Stimulated activated CD8-positive, alpha-beta memory T cell treated with anti-CD3 and anti-CD28 coated beads, Interleukin-7, amount 100 ng/mL, for 4 hours (primary cell): Measurements from ENCODE around the gene IMPG2.

Experiments
- DNase-seq, 2 donors: peaks; one replicate each; pipeline ENCODE4 v3.0.0-alpha.2; 2020; ENCODE audit warnings: low read depth in 2 of 2

Gene IMPG2

GRCh38 chr3:101273608-101274007 lies 46.8 kb downstream of the IMPG2 start:
- DNase-seq = no peak

GRCh38 chr3:101273156-101273555 lies 47.2 kb downstream of the IMPG2 start:
- no peak for DNase-seq

- no peak for DNase-seq
Measured at GRCh38 chr3:101271728-101272127, 48.6 kb downstream of the IMPG2 start.

DNA sequence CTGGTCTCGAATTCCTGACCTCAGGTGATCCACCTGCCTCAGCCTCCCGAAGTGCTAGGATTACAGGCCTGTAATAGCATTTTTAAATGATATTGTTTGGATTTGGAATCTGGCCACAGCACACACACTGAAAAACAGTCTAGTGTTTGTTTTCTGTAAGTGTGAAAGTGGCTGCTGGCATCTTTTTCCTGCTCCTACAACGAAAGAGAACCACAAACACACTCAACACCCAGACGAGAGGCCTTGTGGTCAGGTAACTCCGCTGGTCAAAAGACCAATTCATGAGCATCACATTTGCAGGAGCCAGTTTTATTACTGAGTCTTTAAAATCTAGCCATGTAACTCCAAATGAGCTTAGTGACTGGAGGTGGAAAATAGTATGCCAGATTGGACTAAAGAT lies 50.2 kb downstream of the IMPG2 start:
- no peak for DNase-seq

DNA sequence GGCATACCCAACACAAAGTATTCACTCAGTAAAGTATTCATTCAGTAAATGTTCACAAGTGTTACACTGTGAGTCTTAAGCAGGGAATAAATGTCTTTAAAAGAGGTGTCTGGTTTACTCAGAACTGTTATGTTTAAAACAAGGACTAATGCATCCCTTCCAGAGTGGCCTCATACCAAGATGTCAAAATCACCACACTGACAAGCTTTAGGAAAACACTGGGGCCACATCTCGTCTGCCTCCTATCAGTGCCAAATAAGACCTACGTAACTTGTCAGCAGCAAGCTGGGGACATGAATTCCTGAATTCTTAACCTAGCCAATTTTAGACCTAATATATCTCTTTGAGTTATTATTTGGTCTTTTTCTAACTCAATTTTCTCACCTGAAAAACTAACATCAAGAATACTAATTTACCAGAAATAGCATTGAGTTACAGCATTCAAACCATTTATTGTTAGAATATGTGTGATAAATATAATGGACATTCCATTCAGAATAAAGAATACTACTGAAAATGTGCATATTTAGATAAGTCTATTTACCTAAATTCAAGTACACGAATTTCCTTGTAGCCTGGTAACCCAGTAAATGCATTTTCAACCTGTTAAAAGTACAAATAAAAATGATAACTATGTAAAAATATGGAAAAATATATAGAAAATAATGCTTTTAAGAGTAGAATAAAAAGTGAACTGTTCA lies 51.3 kb downstream of the IMPG2 start:
- DNase-seq = no peak

GRCh38 chr3:101268141-101268540 lies 52.2 kb downstream of the IMPG2 start:
- DNase-seq = no peak

- no peak for DNase-seq
Measured at GRCh38 chr3:101266566-101266965, 53.8 kb downstream of the IMPG2 start.

DNA sequence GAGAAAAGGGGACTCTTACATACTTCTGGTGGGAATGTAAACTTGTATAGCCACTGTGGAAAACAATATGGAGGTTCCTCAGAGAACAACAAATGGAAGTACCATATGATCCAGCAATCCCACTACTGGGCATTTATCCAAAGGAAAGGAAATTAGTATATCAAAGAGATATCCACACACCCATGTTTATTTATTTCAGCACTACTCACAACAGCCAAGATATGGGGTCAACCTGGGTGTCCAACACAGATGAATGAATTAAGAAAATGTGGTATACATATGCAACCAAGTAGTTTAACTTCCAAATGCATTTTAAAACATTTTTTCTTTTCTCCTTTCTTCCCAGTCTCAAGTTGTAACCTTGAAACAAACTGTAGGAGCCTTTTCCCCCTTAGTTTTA lies 54.3 kb downstream of the IMPG2 start:
- no peak for DNase-seq

- DNase-seq = no peak
Measured at GRCh38 chr3:101262393-101263240, 57.8 kb downstream of the IMPG2 start.

DNA sequence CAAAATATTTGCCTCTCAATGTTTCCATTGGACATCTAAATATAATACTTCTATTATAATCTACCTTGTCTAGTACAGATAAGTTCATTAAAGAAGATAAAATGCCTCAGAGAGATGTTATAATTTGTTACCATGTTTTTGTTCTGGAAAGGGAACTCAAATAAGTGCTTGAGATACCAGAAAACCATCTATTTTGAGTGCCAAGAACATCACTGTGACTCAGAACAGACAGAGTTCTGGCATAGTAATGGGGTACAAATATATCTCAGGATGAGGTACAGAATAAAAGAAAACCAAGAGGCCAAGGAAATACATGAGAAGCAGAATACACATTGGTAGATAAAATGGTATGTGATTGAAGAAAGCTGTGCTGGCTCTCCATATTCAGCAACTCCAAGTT lies 58.9 kb downstream of the IMPG2 start:
- DNase-seq = no peak

DNA sequence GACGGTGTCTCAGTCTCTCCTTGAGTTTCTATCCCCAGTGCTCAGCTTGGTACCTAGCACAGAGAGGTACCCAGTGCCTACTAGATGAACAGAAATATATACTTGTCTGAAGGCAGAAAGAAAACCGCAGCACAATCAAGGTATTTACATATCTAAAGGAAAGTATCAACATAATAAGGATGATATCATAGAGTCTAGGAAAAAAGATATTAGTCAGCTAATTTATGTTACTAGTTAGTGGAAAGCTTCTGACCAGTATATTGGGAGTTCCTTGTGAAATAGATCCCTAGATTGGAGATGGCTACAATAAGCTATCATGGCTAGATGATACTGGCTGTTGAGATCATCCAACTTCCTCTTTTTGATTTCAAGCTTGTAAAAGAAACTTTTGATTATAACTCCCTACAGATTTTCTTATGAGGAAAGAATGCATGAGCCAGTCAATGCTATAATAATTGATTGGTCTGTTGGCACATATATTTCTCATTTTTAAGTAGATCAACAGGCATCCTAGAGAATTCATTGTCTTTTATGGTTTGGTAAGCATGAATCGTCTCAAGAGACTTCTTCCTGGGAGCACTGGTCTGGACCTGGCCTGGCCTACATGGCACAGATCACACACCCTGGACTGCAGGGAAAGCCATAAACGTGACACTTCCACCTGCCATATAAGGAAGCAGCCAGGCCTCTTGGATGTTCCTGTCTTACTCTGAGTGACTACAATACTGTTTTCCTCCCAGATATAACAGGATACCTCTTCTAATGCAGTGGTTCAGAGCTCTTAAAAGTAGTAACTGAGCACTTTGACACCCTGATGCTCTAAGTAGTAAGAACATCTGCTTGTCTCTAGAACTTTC lies 60.7 kb downstream of the IMPG2 start:
- DNase-seq = no peak

GRCh38 chr3:101256511-101256910 lies 63.9 kb downstream of the IMPG2 start:
- DNase-seq = no peak

- no peak for DNase-seq
Measured at GRCh38 chr3:101255441-101255840, 64.9 kb downstream of the IMPG2 start.

GRCh38 chr3:101253396-101253795 lies 67.0 kb downstream of the IMPG2 start:
- no peak for DNase-seq

- no peak for DNase-seq
Measured at GRCh38 chr3:101252945-101253344, 67.4 kb downstream of the IMPG2 start.

DNA sequence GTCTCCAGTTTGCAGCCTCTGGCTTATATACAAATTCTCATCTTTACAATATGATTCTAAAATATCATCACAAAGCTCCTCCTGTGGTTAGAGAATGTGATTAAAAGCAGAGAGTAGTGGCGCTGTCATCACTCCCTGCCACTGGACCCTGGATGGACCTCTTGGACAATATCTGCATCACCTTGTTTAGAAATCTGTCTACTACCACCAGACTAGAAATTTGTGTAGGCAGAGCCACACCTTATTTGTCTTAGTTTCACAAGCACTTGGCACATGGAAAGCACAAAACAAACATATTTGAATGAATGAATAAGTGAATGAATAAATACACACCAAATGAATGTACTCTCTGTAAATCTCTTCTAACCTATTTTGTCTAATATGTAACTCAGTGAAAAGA lies 68.1 kb downstream of the IMPG2 start:
- no peak for DNase-seq

GRCh38 chr3:101251441-101251840 lies 68.9 kb downstream of the IMPG2 start:
- no peak for DNase-seq

GRCh38 chr3:101249522-101249921 lies 70.9 kb downstream of the IMPG2 start:
- no peak for DNase-seq

DNA sequence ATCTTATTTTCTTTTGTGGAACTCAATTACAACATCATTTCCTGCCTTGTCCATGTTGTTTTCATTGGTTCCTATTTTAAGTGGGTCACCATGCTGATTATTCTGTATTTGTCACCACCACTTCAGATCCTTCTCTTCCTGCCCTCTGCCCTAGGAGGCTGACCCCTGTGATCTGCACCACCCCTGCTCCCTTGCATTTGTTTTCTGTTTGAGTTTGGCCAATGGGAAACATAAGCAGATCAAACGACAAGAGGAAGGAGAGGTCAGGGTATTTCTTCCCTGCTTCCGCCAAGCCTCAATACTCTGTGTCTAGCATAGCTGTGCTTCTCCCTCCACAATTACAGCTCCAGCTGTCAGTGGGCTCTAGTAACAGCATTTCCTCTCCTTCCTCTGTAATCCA lies 71.6 kb downstream of the IMPG2 start:
- no peak for DNase-seq

GRCh38 chr3:101244212-101244575 lies 76.2 kb downstream of the IMPG2 start:
- DNase-seq = no peak

- DNase-seq = no peak
Measured at GRCh38 chr3:101243285-101244211, 76.8 kb downstream of the IMPG2 start.
